Testis (tissue), 2 donors: ENCODE measurements around the gene CNTFR.

Experiments
- POLR2A ChIP-seq: fragments of 450-650 bp; IDR thresholded peaks from one replicate; pipeline ENCODE4 v1.6.1; 2017; ENCODE audit warnings: antibody characterized with exemption, mild to moderate bottlenecking, moderate library complexity
- TF ChIP-seq, protein P1 (sequence below), 3 experiments: fragments of 450-650 bp in 2 of 3; fragments of 200-600 bp in 1 of 3; sonication (generic) in 1 of 3; IDR thresholded peaks; one replicate each; pipeline ENCODE4 v1.5.1; 2016 to 2019; ENCODE audit warnings: antibody characterized with exemption in 3 of 3, mild to moderate bottlenecking in 2 of 3, moderate library complexity in 1 of 3

DNA sequence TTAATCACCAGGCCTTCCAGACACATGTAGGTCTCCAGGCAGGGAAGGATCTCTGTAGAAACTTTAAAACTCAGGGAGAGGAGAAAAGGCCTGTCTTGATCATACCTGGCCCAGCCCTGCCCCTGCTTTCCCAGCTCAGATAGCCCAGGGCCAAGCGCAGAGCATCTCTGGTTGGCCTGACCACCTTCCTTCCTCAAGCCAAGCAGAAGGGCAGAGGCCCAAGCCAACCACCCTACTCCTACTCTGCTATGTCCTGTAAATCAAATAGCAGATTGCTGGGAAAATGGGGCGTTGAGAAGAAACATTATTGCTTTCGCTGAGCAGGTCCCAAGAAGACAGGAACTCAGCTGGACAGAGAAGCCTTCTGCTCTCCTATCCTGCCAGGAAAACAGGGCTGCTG lies 81.1 kb downstream of the CNTFR start:
- TF ChIP-seq POLR2A, result no peak
- TF ChIP-seq, protein P1, sequence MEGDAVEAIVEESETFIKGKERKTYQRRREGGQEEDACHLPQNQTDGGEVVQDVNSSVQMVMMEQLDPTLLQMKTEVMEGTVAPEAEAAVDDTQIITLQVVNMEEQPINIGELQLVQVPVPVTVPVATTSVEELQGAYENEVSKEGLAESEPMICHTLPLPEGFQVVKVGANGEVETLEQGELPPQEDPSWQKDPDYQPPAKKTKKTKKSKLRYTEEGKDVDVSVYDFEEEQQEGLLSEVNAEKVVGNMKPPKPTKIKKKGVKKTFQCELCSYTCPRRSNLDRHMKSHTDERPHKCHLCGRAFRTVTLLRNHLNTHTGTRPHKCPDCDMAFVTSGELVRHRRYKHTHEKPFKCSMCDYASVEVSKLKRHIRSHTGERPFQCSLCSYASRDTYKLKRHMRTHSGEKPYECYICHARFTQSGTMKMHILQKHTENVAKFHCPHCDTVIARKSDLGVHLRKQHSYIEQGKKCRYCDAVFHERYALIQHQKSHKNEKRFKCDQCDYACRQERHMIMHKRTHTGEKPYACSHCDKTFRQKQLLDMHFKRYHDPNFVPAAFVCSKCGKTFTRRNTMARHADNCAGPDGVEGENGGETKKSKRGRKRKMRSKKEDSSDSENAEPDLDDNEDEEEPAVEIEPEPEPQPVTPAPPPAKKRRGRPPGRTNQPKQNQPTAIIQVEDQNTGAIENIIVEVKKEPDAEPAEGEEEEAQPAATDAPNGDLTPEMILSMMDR (IDR thresholded peaks at IDR 0.05), result no peak
